A549 (cell line): ENCODE measurements around the gene SALL3. TPM values are rescaled to one million over a fixed set of nuclear protein-coding genes. Genes with fewer than 3 reads are reported as not detected.

Experiments
- ATAC-seq, 2 experiments: fragments of 200-7000 bp in 1 of 2; fragments of >200 bp in 1 of 2; cut with Nextera tagmentation in 1 of 2; cut with Tn5 transposase in 1 of 2; 3 replicates each; pipeline versions ENCODE4 v1.8.0 to v1.9.1; 2018 to 2020; ENCODE audit warnings: mild to moderate bottlenecking in 1 of 2, moderate library complexity in 1 of 2
- CTCF ChIA-PET: fragments of 300-600 bp; sonication (Branson Sonifier 250); formaldehyde crosslinking; extraction: SDS; loops from one replicate; lab custom pipeline; 2021; ENCODE audit warnings: antibody characterized with exemption, inconsistent platforms; lab: Yijun Ruan, JAX
- POLR2A ChIA-PET: fragments of 350-600 bp; formaldehyde crosslinking; extraction: SDS; loops from one replicate; lab custom pipeline; 2021; ENCODE audit warnings: antibody characterized with exemption, inconsistent platforms; lab: Yijun Ruan, JAX
- DNase-seq, 2 experiments: peaks; one replicate each; pipeline versions ENCODE4 v3.0.0 to v3.0.0-alpha.2; 2011 to 2016; ENCODE audit warnings: low read depth in 1 of 2, low spot score in 1 of 2
- FAIRE-seq: peaks from 2 replicates; lab custom pipeline; 2011; peaks lifted over from hg19 to GRCh38; lab: Jason Lieb, UNC
- H3K27ac ChIP-seq, 2 experiments: fragments of >200 bp; sonication (Bioruptor Twin); formaldehyde crosslinking; 3 replicates each; pipeline ENCODE4 v1.5.1; 2016 to 2017
- H3K4me1 ChIP-seq: fragments of >200 bp; sonication (Bioruptor Twin); formaldehyde crosslinking; 3 replicates; pipeline ENCODE4 v1.6.1; 2016
- H3K4me2 ChIP-seq: fragments of >200 bp; sonication (Bioruptor Twin); formaldehyde crosslinking; 3 replicates; pipeline ENCODE4 v1.6.1; 2016
- H3K4me3 ChIP-seq: fragments of >200 bp; sonication (Bioruptor Twin); formaldehyde crosslinking; 3 replicates; pipeline ENCODE4 v1.5.1; 2016
- H3K9me3 ChIP-seq: fragments of >200 bp; sonication (Bioruptor Twin); formaldehyde crosslinking; 3 replicates; pipeline ENCODE4 v1.6.1; 2016
- CBX2 ChIP-seq: fragments of 200-600 bp; sonication (generic); IDR thresholded peaks from 2 replicates; pipeline ENCODE4 v1.6.1; 2016; ENCODE audit warnings: low read depth, mild to moderate bottlenecking, borderline replicate concordance
- CTCF ChIP-seq: fragments of >200 bp; sonication (Bioruptor Twin); formaldehyde crosslinking; IDR thresholded peaks from 3 replicates; pipeline ENCODE4 v1.5.1; 2016
- EHMT2 ChIP-seq: fragments of 200-600 bp; sonication (generic); IDR thresholded peaks from 2 replicates; pipeline ENCODE4 v1.6.1; 2016; ENCODE audit warnings: antibody characterized with exemption, low read depth, mild to moderate bottlenecking, moderate library complexity
- ELK1 ChIP-seq: fragments of 150-350 bp; IDR thresholded peaks from 2 replicates; pipeline ENCODE4 v1.6.1; 2014; ENCODE audit warnings: low read depth, mild to moderate bottlenecking, low read length
- ESRRA ChIP-seq: fragments of 150-350 bp; IDR thresholded peaks from 2 replicates; pipeline ENCODE4 v1.6.1; 2014; ENCODE audit warnings: mild to moderate bottlenecking, low read length, borderline replicate concordance
- FOSB ChIP-seq: fragments of 250-450 bp; sonication (Bioruptor Pico); IDR thresholded peaks from 2 replicates; pipeline ENCODE4 v1.5.0; 2020; ENCODE audit warnings: mild to moderate bottlenecking, moderate library complexity
- HOXA7 ChIP-seq: fragments of 250-450 bp; sonication (Bioruptor Pico); IDR thresholded peaks from 2 replicates; pipeline ENCODE4 v1.5.0; 2020; ENCODE audit warnings: mild to moderate bottlenecking, moderate library complexity
- HOXB13 ChIP-seq: fragments of 250-450 bp; sonication (Bioruptor Pico); IDR thresholded peaks from 2 replicates; pipeline ENCODE4 v1.5.0; 2020; ENCODE audit warnings: low read depth, mild to moderate bottlenecking, moderate library complexity
- HOXB5 ChIP-seq: fragments of 250-450 bp; sonication (Bioruptor Pico); IDR thresholded peaks from 2 replicates; pipeline ENCODE4 v1.5.0; 2020; ENCODE audit warnings: mild to moderate bottlenecking, moderate library complexity
- JUN ChIP-seq, 2 experiments: fragments of >200 bp; sonication (Bioruptor Twin); formaldehyde crosslinking; IDR thresholded peaks; 2 replicates in 1 of 2; 3 replicates in 1 of 2; pipeline ENCODE4 v1.6.1; 2016 to 2017
- KDM1A ChIP-seq: fragments of 200-600 bp; sonication (generic); IDR thresholded peaks from 2 replicates; pipeline ENCODE4 v1.6.1; 2016; ENCODE audit warnings: low read depth, mild to moderate bottlenecking
- KDM5A ChIP-seq: fragments of 200-600 bp; sonication (generic); IDR thresholded peaks from 2 replicates; pipeline ENCODE4 v1.6.1; 2016; ENCODE audit warnings: antibody characterized with exemption, mild to moderate bottlenecking
- MAFK ChIP-seq: fragments of 450-650 bp; IDR thresholded peaks from 2 replicates; pipeline ENCODE4 v1.6.1; 2014; ENCODE audit not compliant: partially characterized antibody
- NFE2L2 ChIP-seq: fragments of 150-350 bp; conservative IDR thresholded peaks from 2 replicates; pipeline ENCODE4 v1.6.1; 2014; ENCODE audit warnings: low read length
- PBX3 ChIP-seq: IDR thresholded peaks from 2 replicates; pipeline ENCODE4 v1.6.1; 2012
- POLR2AphosphoS2 ChIP-seq: conservative IDR thresholded peaks from 2 replicates; pipeline ENCODE4 v1.6.1; 2012; ENCODE audit warnings: low read length, improper control_type of control experiment, inconsistent platforms
- RARB ChIP-seq: fragments of 250-450 bp; sonication (Bioruptor Pico); IDR thresholded peaks from 2 replicates; pipeline ENCODE4 v1.8.0; 2021; ENCODE audit warnings: mild to moderate bottlenecking, moderate library complexity
- RCOR1 ChIP-seq: fragments of 150-350 bp; IDR thresholded peaks from 2 replicates; pipeline ENCODE4 v1.6.1; 2014; ENCODE audit warnings: antibody characterized with exemption, low read length, low read depth
- REST ChIP-seq: fragments of 200-600 bp; sonication (generic); IDR thresholded peaks from 2 replicates; pipeline ENCODE4 v1.6.1; 2016; ENCODE audit warnings: antibody characterized with exemption, mild to moderate bottlenecking, moderate library complexity
- RFX5 ChIP-seq: fragments of 450-650 bp; IDR thresholded peaks from 2 replicates; pipeline ENCODE4 v1.7.1; 2014; ENCODE audit warnings: antibody characterized with exemption, mild to moderate bottlenecking, moderate library complexity
- ZFP36 ChIP-seq: fragments of 450-650 bp; IDR thresholded peaks from 2 replicates; pipeline ENCODE4 v1.6.1; 2014; ENCODE audit warnings: borderline replicate concordance; ENCODE audit not compliant: partially characterized antibody
- WGBS: methylation state at CpG from one replicate; pipeline ENCODE4 v1.1.6; 2017; ENCODE audit errors: missing lambda C conversion rate; 5-methylcytosine and 5-hydroxymethylcytosine counted together
- polyA plus RNA-seq, 4 experiments: library from polyadenylated mRNA; depleted of rRNA in 3 of 4; stranded (reverse); fragments of >200 nt; fragmentation: RNase III in 1 of 4; extraction: RNeasy Plus Mini Kit Qiagen cat#74134 plus additional on column Dnase treatment in 1 of 4; gene quantifications; 2 replicates in 3 of 4; 3 replicates in 1 of 4; pipeline ENCODE4 v1.2.3, GENCODE V29; 2011 to 2017

SALL3 gene
- polyA plus RNA-seq, 2 of the 4 experiments (the other 2 are of a cell fraction): not detected

- Histone ChIP-seq H3K4me3 (no peak overlapping the region), H3K27ac (no peak overlapping the region), H3K4me2 (no peak overlapping the region), H3K4me1 (no peaks in the 10 kb centered on the region), H3K9me3 (no peaks in the 10 kb centered on the region)
- TF ChIP-seq EHMT2: no peak
- no peak for TF ChIP-seq KDM1A
- TF ChIP-seq RFX5: no peak
- no peak for TF ChIP-seq REST
- TF ChIP-seq RARB (CRISPR knock-in tag): no peak
- no peak for TF ChIP-seq MAFK
- TF ChIP-seq JUN (IDR thresholded peaks at IDR 0.05): no peak
- no peak for TF ChIP-seq ELK1
- TF ChIP-seq ESRRA: no peak
- no peak for TF ChIP-seq KDM5A
- no peak for TF ChIP-seq RCOR1
- no peak for TF ChIP-seq HOXA7
- CTCF ChIA-PET: interaction anchor here (1.4 kb wide), 1 partner anchor 8 kb away, joined by 4 read pairs; no protein-coding TSS in a partner anchor
- DNase-seq: no peak
- POLR2A ChIA-PET: no interaction called here
- no peak for FAIRE-seq
- 29% methylated on average over 21 of the region's 80 CpGs for WGBS
- ATAC-seq: no peak
These were observed 1.1 kb upstream of the SALL3 start for GRCh38 chr18:78978349-78979055.

- Histone ChIP-seq H3K4me1 (no peaks in the 10 kb centered on the region), H3K27ac (no peak overlapping the region), H3K9me3 (no peaks in the 10 kb centered on the region), H3K4me2 (no peak overlapping the region), H3K4me3 (no peak overlapping the region)
- WGBS: 91% methylated on average over 40 of the region's 98 CpGs
- DNase-seq: no peak
- ChIA-PET POLR2A (no interaction called here), CTCF (interaction anchor here (1.4 kb wide), 1 partner anchor 8 kb away, joined by 4 read pairs; no protein-coding TSS in a partner anchor)
- FAIRE-seq: no peak
- ATAC-seq: no peak
- no peak for TF ChIP-seq CTCF
- no peak for TF ChIP-seq HOXB13 (CRISPR knock-in tag)
- no peak for TF ChIP-seq POLR2AphosphoS2
- TF ChIP-seq CBX2: no peak
- TF ChIP-seq REST: no peak
- TF ChIP-seq ELK1: no peak
- no peak for TF ChIP-seq RARB (CRISPR knock-in tag)
- no peak for TF ChIP-seq HOXB5 (CRISPR knock-in tag)
- TF ChIP-seq FOSB: no peak
- no peak for TF ChIP-seq NFE2L2
- no peak for TF ChIP-seq KDM1A
- no peak for TF ChIP-seq ZFP36
- TF ChIP-seq JUN (IDR thresholded peaks at IDR 0.05): no peak
- no peak for TF ChIP-seq PBX3
- no peak for TF ChIP-seq HOXA7
These were observed 425 bp upstream of the SALL3 start for GRCh38 chr18:78979056-78979729.
